Measurements from ENCODE around the gene MUC6.

The MUC6 gene

GRCh38 chr11:971731-972365 is 64.7 kb downstream of the MUC6 start:
- no peaks in the 10 kb centered on the region for H3K27me3 ChIP-seq (ENCODE audit: control insufficient read depth, insufficient read depth, low read length)
- H3K9me3 ChIP-seq (ENCODE audit: control insufficient read depth, low read depth, low read length) = no peaks in the 10 kb centered on the region
- peaks cover 20% of the 10 kb centered on the region for H3K36me3 ChIP-seq (ENCODE audit: control insufficient read depth, low read depth, low read length)
- H3K9ac ChIP-seq (ENCODE audit: low read length) = no peak overlapping the region
- H3K4me1 ChIP-seq (ENCODE audit: control insufficient read depth, low read depth, low read length) = no peaks in the 10 kb centered on the region
- no peak overlapping the region for H3K27ac ChIP-seq (ENCODE audit: low read length)
- H3K4me3 ChIP-seq (ENCODE audit: low read length) = no peak overlapping the region

GRCh38 chr11:971092-971690 is 65.3 kb downstream of the MUC6 start:
- Histone ChIP-seq H3K4me1 (ENCODE audit: control insufficient read depth, low read depth, low read length) (no peaks in the 10 kb centered on the region), H3K27me3 (ENCODE audit: control insufficient read depth, insufficient read depth, low read length) (no peaks in the 10 kb centered on the region), H3K36me3 (ENCODE audit: control insufficient read depth, low read depth, low read length) (peaks cover 20% of the 10 kb centered on the region), H3K4me3 (ENCODE audit: low read length) (no peak overlapping the region), H3K9ac (ENCODE audit: low read length) (no peak overlapping the region), H3K9me3 (ENCODE audit: control insufficient read depth, low read depth, low read length) (no peaks in the 10 kb centered on the region), H3K27ac (ENCODE audit: low read length) (no peak overlapping the region)

GRCh38 chr11:970319-970871 is 66.1 kb downstream of the MUC6 start:
- Histone ChIP-seq H3K27ac (ENCODE audit: low read length) (no peak overlapping the region), H3K27me3 (ENCODE audit: control insufficient read depth, insufficient read depth, low read length) (no peaks in the 10 kb centered on the region), H3K9ac (ENCODE audit: low read length) (no peak overlapping the region), H3K4me3 (ENCODE audit: low read length) (no peak overlapping the region), H3K36me3 (ENCODE audit: control insufficient read depth, low read depth, low read length) (peaks cover 20% of the 10 kb centered on the region), H3K4me1 (ENCODE audit: control insufficient read depth, low read depth, low read length) (no peaks in the 10 kb centered on the region), H3K9me3 (ENCODE audit: control insufficient read depth, low read depth, low read length) (no peaks in the 10 kb centered on the region)

GRCh38 chr11:969651-970205 is 66.8 kb downstream of the MUC6 start:
- peaks cover 20% of the 10 kb centered on the region for H3K36me3 ChIP-seq (ENCODE audit: control insufficient read depth, low read depth, low read length)

GRCh38 chr11:968822-969221 is 67.7 kb downstream of the MUC6 start:
- Histone ChIP-seq H3K9ac (ENCODE audit: low read length) (no peak overlapping the region), H3K9me3 (ENCODE audit: control insufficient read depth, low read depth, low read length) (peaks cover 4% of the 10 kb centered on the region), H3K4me1 (ENCODE audit: control insufficient read depth, low read depth, low read length) (no peaks in the 10 kb centered on the region), H3K27me3 (ENCODE audit: control insufficient read depth, insufficient read depth, low read length) (no peaks in the 10 kb centered on the region), H3K27ac (ENCODE audit: low read length) (no peak overlapping the region), H3K36me3 (ENCODE audit: control insufficient read depth, low read depth, low read length) (peaks cover 28% of the 10 kb centered on the region), H3K4me3 (ENCODE audit: low read length) (no peak overlapping the region)

More at GRCh38 chr11:969651-970205, 66.8 kb downstream of the MUC6 start:
- Histone ChIP-seq H3K9me3 (ENCODE audit: control insufficient read depth, low read depth, low read length) (peaks cover under 1% of the 10 kb centered on the region), H3K27ac (ENCODE audit: low read length) (no peak overlapping the region), H3K4me3 (ENCODE audit: low read length) (no peak overlapping the region), H3K27me3 (ENCODE audit: control insufficient read depth, insufficient read depth, low read length) (no peaks in the 10 kb centered on the region), H3K9ac (ENCODE audit: low read length) (no peak overlapping the region), H3K4me1 (ENCODE audit: control insufficient read depth, low read depth, low read length) (no peaks in the 10 kb centered on the region)

- no peaks in the 10 kb centered on the region for H3K27me3 ChIP-seq (ENCODE audit: control insufficient read depth, insufficient read depth, low read length)
- peaks cover 4% of the 10 kb centered on the region for H3K9me3 ChIP-seq (ENCODE audit: control insufficient read depth, low read depth, low read length)
- H3K4me1 ChIP-seq (ENCODE audit: control insufficient read depth, low read depth, low read length) = no peaks in the 10 kb centered on the region
- no peak overlapping the region for H3K9ac ChIP-seq (ENCODE audit: low read length)
- H3K27ac ChIP-seq (ENCODE audit: low read length) = no peak overlapping the region
- peaks cover 31% of the 10 kb centered on the region for H3K36me3 ChIP-seq (ENCODE audit: control insufficient read depth, low read depth, low read length)
- H3K4me3 ChIP-seq (ENCODE audit: low read length) = no peak overlapping the region
Observed at GRCh38 chr11:967995-968751, 68.3 kb downstream of the MUC6 start.

- peaks cover 24% of the 10 kb centered on the region for H3K36me3 ChIP-seq (ENCODE audit: control insufficient read depth, low read depth, low read length)
- H3K9ac ChIP-seq (ENCODE audit: low read length) = no peak overlapping the region
- H3K4me3 ChIP-seq (ENCODE audit: low read length) = no peak overlapping the region
- no peaks in the 10 kb centered on the region for H3K4me1 ChIP-seq (ENCODE audit: control insufficient read depth, low read depth, low read length)
- H3K27me3 ChIP-seq (ENCODE audit: control insufficient read depth, insufficient read depth, low read length) = no peaks in the 10 kb centered on the region
- H3K9me3 ChIP-seq (ENCODE audit: control insufficient read depth, low read depth, low read length) = peaks cover 4% of the 10 kb centered on the region
- no peak overlapping the region for H3K27ac ChIP-seq (ENCODE audit: low read length)
Observed at GRCh38 chr11:965206-965775, 71.2 kb downstream of the MUC6 start.

GRCh38 chr11:963852-964251 is 72.7 kb downstream of the MUC6 start:
- peaks cover 4% of the 10 kb centered on the region for H3K9me3 ChIP-seq (ENCODE audit: control insufficient read depth, low read depth, low read length)
- no peaks in the 10 kb centered on the region for H3K4me1 ChIP-seq (ENCODE audit: control insufficient read depth, low read depth, low read length)
- H3K27me3 ChIP-seq (ENCODE audit: control insufficient read depth, insufficient read depth, low read length) = no peaks in the 10 kb centered on the region
- no peak overlapping the region for H3K4me3 ChIP-seq (ENCODE audit: low read length)
- no peak overlapping the region for H3K27ac ChIP-seq (ENCODE audit: low read length)
- H3K9ac ChIP-seq (ENCODE audit: low read length) = no peak overlapping the region
- H3K36me3 ChIP-seq (ENCODE audit: control insufficient read depth, low read depth, low read length) = peaks cover 29% of the 10 kb centered on the region

Data from iPS-18a (cell line).